ENCODE measurements around the gene SYT15.
"Not testable (repeated sequence)": the region's sequence is repeated elsewhere in the genome, so short reads cannot be mapped to it uniquely, and the experiment has no call there.

Gene SYT15

DNA sequence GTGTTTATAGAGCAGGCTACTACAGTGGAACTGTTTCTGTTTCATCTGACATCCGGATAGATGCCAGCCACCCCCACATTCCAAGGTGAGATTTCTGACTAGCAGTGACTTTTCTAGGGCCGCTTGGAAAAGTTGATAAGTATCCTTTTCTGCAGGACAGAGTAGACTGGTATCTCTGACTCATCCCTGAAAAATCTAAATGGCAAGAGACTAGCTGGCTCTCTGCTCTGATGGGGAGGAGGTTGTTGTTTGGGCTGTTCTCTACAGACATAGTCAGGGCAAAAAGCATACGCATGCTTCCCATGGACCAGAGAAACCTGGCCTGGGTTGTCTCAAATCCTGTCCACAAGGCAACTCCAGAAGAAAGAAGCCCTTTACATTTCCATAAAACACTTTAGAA lies 10.7 kb downstream of the SYT15 start:
- DNase-seq (ENCODE audit: low read depth), result not testable (repeated sequence)

GRCh38 chr10:46591053-46591452 lies 12.1 kb downstream of the SYT15 start:
- not testable (repeated sequence) for DNase-seq (ENCODE audit: low read depth)

DNA sequence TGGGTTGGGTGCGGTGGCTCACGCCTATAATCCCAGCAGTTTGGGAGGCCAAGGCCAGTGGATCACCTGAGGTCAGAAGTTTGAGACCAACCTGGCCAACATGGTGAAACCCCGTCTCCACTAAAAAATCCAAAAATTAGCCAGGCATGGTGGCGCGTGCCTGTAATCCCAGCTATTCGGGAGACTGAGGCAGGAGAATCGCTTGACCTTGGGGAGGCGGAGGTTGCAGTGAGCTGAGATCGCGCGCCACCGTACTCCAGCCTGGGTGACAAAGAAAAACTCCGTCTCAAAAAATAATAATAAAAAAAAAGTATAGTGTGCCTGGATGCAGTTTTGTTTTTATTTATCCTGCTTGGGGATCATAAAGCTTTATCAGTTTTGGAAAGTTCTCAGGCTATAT lies 14.4 kb downstream of the SYT15 start:
- not testable (repeated sequence) for DNase-seq (ENCODE audit: low read depth)

GRCh38 chr10:46594453-46595063 lies 15.6 kb downstream of the SYT15 start:
- not testable (repeated sequence) for DNase-seq (ENCODE audit: low read depth)

DNA sequence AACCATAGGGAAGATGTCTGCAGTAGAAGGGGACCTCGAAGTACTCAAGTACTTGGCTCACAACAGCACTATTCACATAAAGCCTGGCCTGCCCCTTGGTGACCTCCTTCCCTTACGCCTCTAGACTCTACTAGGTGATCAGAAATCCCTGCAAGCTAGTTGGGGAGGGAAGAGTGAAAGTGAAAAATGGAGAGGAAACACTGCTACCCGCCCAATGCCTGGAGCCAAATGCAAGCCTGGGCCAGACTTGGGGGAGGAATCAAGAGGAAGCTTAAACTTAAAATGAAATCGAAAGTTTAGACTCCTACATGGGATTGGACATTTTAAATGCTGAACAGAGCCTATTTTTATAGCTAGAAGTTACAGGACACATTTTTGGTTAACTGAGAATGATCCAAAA lies 17.6 kb downstream of the SYT15 start:
- not testable (repeated sequence) for DNase-seq (ENCODE audit: low read depth)

- not testable (repeated sequence) for DNase-seq (ENCODE audit: low read depth)
Observed at GRCh38 chr10:46597616-46598246, 18.8 kb downstream of the SYT15 start.

GRCh38 chr10:46600516-46600915 lies 21.6 kb downstream of the SYT15 start:
- DNase-seq (ENCODE audit: low read depth), result not testable (repeated sequence)

- DNase-seq (ENCODE audit: low read depth), result not testable (repeated sequence)
Observed at GRCh38 chr10:46615540-46615939, 36.6 kb downstream of the SYT15 start.

DNA sequence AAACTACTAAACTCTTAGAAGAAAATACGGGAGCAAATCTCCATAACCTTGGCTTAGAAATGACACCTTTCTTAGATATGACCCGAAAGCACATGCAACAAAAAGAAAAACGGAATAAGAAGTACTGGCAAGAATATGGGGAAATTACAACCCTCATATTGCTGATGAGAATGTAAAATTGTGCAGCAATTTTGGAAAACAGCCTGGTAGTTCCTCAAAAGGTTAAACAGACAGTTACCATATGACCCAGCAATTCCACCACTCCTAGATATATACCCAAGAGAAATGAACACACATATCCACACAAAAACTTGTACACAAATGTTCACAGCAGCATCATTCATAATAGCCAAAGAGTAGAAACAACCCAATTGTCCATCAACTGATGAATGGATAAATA lies 37.3 kb downstream of the SYT15 start:
- DNase-seq (ENCODE audit: low read depth), result not testable (repeated sequence)

GRCh38 chr10:46617134-46617533 lies 38.2 kb downstream of the SYT15 start:
- DNase-seq (ENCODE audit: low read depth), result not testable (repeated sequence)

DNA sequence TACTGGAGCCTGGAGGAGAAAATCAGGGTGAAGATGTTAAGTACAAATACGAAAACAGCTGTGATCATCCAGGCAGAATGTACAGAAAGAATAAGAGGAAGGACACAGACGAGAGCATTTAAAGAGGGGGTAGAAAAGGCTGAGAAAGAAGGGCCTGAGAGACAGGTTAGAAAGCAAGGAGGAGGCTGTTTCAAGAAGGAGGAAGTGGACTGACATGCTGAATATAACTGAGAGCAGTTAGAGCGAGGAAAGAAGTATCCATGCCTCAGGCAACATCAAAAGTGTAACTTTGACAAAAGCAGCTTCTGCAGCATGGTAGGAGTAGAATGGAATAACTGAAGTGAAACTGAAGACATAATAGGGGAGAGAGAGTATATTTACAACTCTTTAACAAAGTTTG lies 39.0 kb downstream of the SYT15 start:
- DNase-seq (ENCODE audit: low read depth), result not testable (repeated sequence)

DNA sequence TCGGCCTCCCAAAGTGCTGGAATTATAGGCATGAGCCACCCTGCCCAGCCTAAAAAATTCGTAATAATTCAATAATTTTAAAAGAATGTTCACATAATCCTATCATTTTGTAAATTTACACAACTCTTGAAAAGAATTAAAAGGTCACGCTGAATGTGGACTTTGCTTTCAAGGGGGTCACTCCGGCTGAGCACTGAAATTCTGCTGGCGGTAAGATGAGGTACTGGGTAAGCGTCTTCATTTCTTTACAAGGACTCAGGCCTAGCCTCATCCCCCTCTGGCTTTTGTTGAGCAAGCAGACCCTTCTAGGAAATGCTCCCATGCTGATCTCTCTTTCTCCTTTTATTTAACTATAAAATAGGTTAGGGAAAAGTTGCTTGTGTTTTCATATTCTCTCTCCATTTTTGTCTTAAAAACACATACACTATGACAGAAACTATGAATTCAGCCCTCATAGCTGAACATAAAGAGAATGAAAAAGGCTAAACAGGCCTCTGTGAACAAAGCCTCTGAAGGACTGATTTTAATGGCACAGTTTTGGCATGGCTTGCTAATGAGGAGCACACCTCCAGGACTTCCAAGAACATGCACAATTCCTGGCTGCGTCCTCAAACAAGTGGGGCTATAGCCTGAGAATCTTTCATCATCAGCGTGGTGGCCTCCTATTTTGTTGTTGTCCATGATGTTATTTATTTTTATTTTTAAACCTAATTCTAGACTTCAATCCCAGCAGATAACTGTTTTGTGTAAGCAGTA lies 45.1 kb downstream of the SYT15 start:
- DNase-seq (ENCODE audit: low read depth), result not testable (repeated sequence)

DNA sequence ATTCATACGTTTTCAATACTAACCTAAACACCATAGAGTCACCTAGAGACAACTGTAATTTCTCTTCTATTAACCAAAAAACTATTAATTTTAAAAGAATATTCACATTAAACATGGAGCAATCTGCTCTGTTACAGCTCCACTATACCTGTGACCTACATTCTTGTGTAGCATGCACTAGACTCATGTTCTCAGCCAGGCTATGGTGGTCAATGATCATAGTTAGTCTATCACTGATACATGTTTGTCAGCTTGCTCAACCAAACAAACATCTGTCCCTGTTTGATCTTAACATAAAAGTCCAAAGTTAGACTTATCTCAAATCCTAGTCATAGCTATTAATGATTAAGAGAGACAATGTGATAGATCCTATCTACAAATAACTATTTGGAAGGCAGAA lies 50.9 kb downstream of the SYT15 start:
- not testable (repeated sequence) for DNase-seq (ENCODE audit: low read depth)

DNA sequence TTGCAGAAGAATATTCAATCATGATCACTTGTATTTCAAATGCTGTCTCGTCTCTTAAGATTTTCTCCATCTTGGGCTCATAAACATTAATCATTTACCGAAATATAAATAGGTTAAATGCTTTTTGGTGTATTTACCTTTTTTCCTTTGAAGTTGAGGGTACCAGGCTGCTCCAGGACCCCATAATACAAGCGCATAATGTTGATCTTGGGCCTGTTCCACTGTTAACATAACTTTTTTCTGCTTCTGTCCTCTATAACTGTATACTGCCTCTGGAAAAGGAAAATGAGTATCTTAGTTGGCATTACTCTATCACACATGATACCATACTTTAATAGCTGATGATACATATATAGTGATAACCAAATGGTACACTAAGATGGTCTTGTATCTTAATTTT lies 51.9 kb downstream of the SYT15 start:
- DNase-seq (ENCODE audit: low read depth), result not testable (repeated sequence)

DNA sequence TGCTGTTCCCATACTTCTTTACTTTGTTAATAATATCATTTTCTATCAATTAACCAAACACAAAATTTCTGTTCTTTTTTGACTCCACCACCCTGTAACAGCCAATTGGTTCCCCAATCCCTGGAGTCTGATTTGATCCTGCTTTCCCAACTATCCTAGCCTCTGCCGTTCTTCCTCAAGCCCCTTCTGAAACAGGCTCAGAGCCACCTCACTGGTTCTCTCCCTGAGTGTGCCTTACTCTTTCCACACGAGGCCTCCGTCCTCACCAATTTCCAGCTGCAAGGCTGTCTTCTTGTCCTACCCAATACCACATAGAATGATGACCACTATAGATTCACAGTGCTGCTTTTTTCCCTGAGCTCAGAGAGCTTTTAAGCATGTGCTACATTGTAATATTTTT lies 52.8 kb downstream of the SYT15 start:
- not testable (repeated sequence) for DNase-seq (ENCODE audit: low read depth)

GRCh38 chr10:46634698-46635097 lies 55.8 kb downstream of the SYT15 start:
- DNase-seq (ENCODE audit: low read depth), result not testable (repeated sequence)

- DNase-seq (ENCODE audit: low read depth), result not testable (repeated sequence)
Observed at GRCh38 chr10:46635364-46635959, 56.5 kb downstream of the SYT15 start.

- not testable (repeated sequence) for DNase-seq (ENCODE audit: low read depth)
Observed at GRCh38 chr10:46640005-46640404, 61.1 kb downstream of the SYT15 start.

Measured in stimulated activated CD8-positive, alpha-beta memory T cell treated with anti-CD3 and anti-CD28 coated beads, Interleukin-4, amount 100 ng/mL, for 24 hours (primary cell).